Choroid plexus epithelial cell (primary cell): ENCODE measurements around the gene DMRTC2.

Source experiments
- DNase-seq: peaks from one replicate; pipeline ENCODE4 v3.0.0-alpha.2; 2010; ENCODE audit warnings: low read depth
- H3K4me3 ChIP-seq: 2 replicates; pipeline ENCODE4 v1.5.1; 2011; ENCODE audit warnings: low read depth, mild to moderate bottlenecking, control low read depth, low read length, moderate library complexity
- CTCF ChIP-seq: conservative IDR thresholded peaks from 2 replicates; pipeline ENCODE4 v1.5.1; 2011; ENCODE audit warnings: low read depth, mild to moderate bottlenecking, control low read depth, inconsistent platforms, low read length, moderate library complexity

The DMRTC2 gene

GRCh38 chr19:41804336-41804735 is 40.5 kb upstream of the DMRTC2 start:
- H3K4me3 ChIP-seq: no peak overlapping the region
- TF ChIP-seq CTCF: no peak
- DNase-seq: no peak

GRCh38 chr19:41807176-41807575 is 37.7 kb upstream of the DMRTC2 start:
- no peak for DNase-seq

GRCh38 chr19:41808663-41809566 is 35.9 kb upstream of the DMRTC2 start:
- no peak for DNase-seq
- no peak overlapping the region for H3K4me3 ChIP-seq
- no peak for TF ChIP-seq CTCF

More at GRCh38 chr19:41807176-41807575, 37.7 kb upstream of the DMRTC2 start:
- TF ChIP-seq CTCF: no peak
- no peak overlapping the region for H3K4me3 ChIP-seq

GRCh38 chr19:41810301-41810700 is 34.5 kb upstream of the DMRTC2 start:
- no peak overlapping the region for H3K4me3 ChIP-seq
- no peak for TF ChIP-seq CTCF
- no peak for DNase-seq

- no peak overlapping the region for H3K4me3 ChIP-seq
- DNase-seq: no peak
- no peak for TF ChIP-seq CTCF
Observed at GRCh38 chr19:41811036-41811435, 33.8 kb upstream of the DMRTC2 start.

GRCh38 chr19:41811981-41812380 is 32.9 kb upstream of the DMRTC2 start:
- no peak for DNase-seq
- H3K4me3 ChIP-seq: no peak overlapping the region
- no peak for TF ChIP-seq CTCF

- DNase-seq: no peak
- TF ChIP-seq CTCF: no peak
- H3K4me3 ChIP-seq: no peak overlapping the region
Observed at GRCh38 chr19:41813911-41814310, 30.9 kb upstream of the DMRTC2 start.
